Activated naive CD8-positive, alpha-beta T cell treated with anti-CD3 and anti-CD28 coated beads, Interleukin-2, amount 10 ng/mL, durations not matched to agents 7 days and 5 days (primary cell): ENCODE data around the gene MRPL37. TPM values are rescaled to one million over a fixed set of nuclear protein-coding genes. Genes with fewer than 3 reads are reported as not detected.

ENCODE experiments used
- ATAC-seq: fragments of 150-1000 bp; cut with Tn5 transposase; one replicate; pipeline ENCODE4 v1.10.0; 2021; ENCODE audit warnings: low read depth, moderate library complexity
- POLR2A ChIA-PET: fragments of 350-600 bp; sonication (Branson Sonifier 250); formaldehyde crosslinking; loops from one replicate; lab custom pipeline; 2021; ENCODE audit warnings: antibody characterized with exemption; lab: Charles Lee
- DNase-seq: peaks from one replicate; pipeline ENCODE4 v3.0.0; 2021
- H3K27ac Mint-ChIP-seq: one replicate; pipeline ENCODE4 v1.8.0; 2022; ENCODE audit warnings: mild to moderate bottlenecking, mixed read lengths
- H3K27me3 Mint-ChIP-seq: one replicate; pipeline ENCODE4 v1.8.0; 2022; ENCODE audit warnings: mild to moderate bottlenecking, moderate library complexity, mixed read lengths
- H3K36me3 Mint-ChIP-seq: one replicate; pipeline ENCODE4 v1.8.0; 2021; ENCODE audit warnings: mild to moderate bottlenecking, mixed read lengths
- H3K4me1 Mint-ChIP-seq: one replicate; pipeline ENCODE4 v1.8.0; 2021; ENCODE audit warnings: mixed read lengths
- H3K4me3 Mint-ChIP-seq: one replicate; pipeline ENCODE4 v1.8.0; 2022; ENCODE audit warnings: mild to moderate bottlenecking, moderate library complexity, mixed read lengths
- H3K9me3 Mint-ChIP-seq: one replicate; pipeline ENCODE4 v1.8.0; 2021; ENCODE audit warnings: mixed read lengths
- total RNA-seq, 2 experiments: library from RNA; stranded (reverse); gene quantifications; one replicate each; pipeline ENCODE4 v1.2.3, GENCODE V29; 2021

MRPL37 gene
- total RNA-seq, 2 experiments from 2014 or later, result 71.8 to 81.6 TPM

DNA sequence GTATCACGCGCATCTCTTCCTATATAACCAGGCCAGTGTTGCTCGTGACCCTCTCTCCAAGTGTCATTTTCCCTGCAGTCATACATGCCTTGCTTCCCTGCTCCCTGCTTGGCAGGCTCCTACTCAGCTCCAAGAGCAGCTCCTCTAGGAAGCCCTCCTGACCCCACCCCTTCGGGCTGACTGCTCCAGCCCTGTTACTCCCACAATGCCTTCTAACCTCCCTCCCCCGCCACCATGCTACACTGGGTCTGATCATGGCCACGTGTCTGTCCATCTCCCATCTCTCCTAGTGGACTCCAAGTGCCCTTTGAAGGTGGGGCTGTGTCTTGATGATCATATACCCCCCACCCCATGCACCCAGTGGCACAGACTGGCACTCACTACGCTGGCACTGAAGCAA, 44.7 kb downstream of the MRPL37 start:
- Mint-ChIP-seq H3K9me3 (no peaks in the 10 kb centered on the region), H3K36me3 (peaks cover 8% of the 10 kb centered on the region), H3K27me3 (no peaks in the 10 kb centered on the region), H3K27ac (peak overlapping the region; percentile 22), H3K4me1 (peaks cover 6% of the 10 kb centered on the region), H3K4me3 (no peak overlapping the region)
- ATAC-seq (no peak), DNase-seq (no peak)
- POLR2A ChIA-PET, result no interaction called here

DNA sequence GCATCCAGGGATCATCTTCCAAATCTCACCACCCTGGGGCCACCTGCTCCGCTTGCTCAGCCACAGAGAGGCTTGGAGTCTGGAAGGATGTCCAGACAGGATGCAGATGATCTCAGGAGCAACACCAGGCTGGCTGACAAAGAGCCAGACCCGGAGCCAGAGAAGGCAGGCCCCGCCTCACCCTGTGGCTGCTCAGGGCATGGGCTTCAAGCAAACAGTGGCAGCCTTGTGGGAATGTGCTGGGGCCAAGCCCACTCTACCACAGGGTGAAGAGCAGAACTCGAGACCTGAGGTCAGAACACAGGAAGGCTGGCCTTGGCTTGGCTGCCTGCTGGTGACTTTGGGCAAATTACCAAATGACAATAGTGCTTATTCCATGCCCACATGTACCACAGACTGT, 45.5 kb downstream of the MRPL37 start:
- H3K9me3 Mint-ChIP-seq, result no peaks in the 10 kb centered on the region
- H3K27ac Mint-ChIP-seq, result peak overlapping the region; percentile 58
- DNase-seq (no peak), ATAC-seq (no peak)
- peaks cover 6% of the 10 kb centered on the region for H3K4me1 Mint-ChIP-seq
- H3K27me3 Mint-ChIP-seq, result no peaks in the 10 kb centered on the region
- peaks cover 8% of the 10 kb centered on the region for H3K36me3 Mint-ChIP-seq
- H3K4me3 Mint-ChIP-seq, result no peak overlapping the region
- POLR2A ChIA-PET, result no interaction called here

DNA sequence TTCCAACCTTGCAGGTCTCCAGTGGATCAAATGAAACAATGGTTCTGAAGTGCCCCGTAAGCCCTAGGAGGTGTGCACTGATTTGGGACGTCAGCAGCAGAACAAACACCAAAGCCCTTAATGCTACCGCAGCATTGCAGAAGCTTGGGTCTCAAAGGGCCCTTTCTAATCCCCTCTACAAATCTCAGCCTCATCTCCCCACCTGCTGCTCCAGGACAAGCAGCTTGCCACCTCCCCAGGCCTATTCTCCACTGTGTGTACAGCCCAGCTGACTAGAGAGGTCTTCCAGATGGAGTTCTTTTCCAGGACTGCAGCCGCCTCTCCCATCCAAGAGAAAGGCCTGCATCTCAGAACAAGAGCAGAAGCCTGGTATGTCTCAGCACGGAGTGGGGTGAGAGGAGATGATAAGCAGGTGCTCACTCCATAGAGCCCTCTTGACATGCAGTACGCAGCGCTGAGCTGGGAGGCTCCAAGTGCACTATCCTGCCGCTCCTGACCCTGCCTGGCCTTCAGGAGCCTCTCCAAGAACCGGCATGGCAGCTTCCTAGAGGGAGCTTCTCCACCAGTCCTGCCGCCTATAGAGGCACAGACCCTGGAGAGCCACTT, 46.3 kb downstream of the MRPL37 start:
- DNase-seq (no peak), ATAC-seq (no peak)
- peak overlapping the region; percentile 42 for H3K27ac Mint-ChIP-seq
- peaks cover 6% of the 10 kb centered on the region for H3K4me1 Mint-ChIP-seq
- POLR2A ChIA-PET, result no interaction called here
- no peak overlapping the region for H3K4me3 Mint-ChIP-seq
- H3K9me3 Mint-ChIP-seq, result no peaks in the 10 kb centered on the region
- H3K36me3 Mint-ChIP-seq, result peaks cover 8% of the 10 kb centered on the region
- H3K27me3 Mint-ChIP-seq, result no peaks in the 10 kb centered on the region

DNA sequence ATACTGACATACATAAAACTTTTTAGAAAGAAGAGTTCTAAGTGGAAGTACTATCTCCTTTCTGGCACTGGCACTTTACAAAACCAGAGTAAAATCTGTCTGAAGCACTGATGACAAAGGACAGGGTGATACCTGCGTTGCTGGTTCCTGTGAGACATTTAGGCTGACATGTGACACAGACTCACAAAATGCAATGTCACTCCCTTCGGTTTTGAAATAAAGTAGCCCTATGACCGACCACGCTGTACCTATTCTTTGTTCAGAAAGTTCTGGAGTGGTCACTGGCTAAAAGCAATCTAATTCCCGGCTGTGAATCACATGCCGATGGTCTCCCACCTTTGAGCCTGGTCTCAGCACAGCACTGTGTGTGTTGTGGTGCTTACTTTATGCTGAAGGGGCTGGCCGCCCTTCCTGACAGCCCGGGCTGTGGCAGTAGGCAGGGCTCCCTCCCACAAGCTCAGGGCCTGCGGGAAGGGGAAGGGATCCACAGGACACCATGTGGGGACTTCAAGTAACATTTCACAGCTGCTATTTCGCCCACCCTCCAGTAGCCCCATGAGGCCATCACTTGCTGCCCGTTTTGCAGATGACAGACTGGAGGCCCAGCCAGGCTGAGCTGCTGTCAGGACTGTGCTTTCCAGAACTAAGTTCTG, 48.0 kb downstream of the MRPL37 start:
- Mint-ChIP-seq H3K27ac (no peak overlapping the region), H3K27me3 (no peaks in the 10 kb centered on the region), H3K36me3 (peaks cover 10% of the 10 kb centered on the region), H3K4me1 (peaks cover 4% of the 10 kb centered on the region), H3K4me3 (no peak overlapping the region), H3K9me3 (no peaks in the 10 kb centered on the region)
- no peak for DNase-seq
- POLR2A ChIA-PET, result no interaction called here
- ATAC-seq, result no peak

DNA sequence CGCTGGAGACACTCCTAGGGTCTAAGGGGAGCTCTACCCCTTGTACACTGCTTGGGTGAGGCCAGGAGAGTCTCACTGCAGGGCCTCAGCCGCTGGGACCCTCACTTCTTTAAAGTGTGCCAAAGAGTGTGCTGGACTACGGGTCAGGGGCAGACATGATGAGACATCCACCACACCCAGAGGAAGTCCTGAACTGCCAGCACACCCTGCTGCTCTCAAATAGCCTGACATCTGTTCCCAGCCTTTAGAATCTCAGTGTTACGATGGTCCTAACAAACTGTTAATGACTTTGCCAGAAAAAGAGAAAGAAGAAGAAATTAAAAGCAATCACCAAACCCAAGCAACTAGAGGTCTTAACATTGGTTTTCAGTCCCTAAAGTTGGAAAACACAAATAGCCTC, 49.0 kb downstream of the MRPL37 start:
- DNase-seq (no peak), ATAC-seq (no peak)
- Mint-ChIP-seq H3K36me3 (peaks cover 7% of the 10 kb centered on the region), H3K4me3 (no peak overlapping the region), H3K4me1 (peaks cover 3% of the 10 kb centered on the region), H3K9me3 (no peaks in the 10 kb centered on the region), H3K27me3 (no peaks in the 10 kb centered on the region), H3K27ac (no peak overlapping the region)
- POLR2A ChIA-PET, result no interaction called here

DNA sequence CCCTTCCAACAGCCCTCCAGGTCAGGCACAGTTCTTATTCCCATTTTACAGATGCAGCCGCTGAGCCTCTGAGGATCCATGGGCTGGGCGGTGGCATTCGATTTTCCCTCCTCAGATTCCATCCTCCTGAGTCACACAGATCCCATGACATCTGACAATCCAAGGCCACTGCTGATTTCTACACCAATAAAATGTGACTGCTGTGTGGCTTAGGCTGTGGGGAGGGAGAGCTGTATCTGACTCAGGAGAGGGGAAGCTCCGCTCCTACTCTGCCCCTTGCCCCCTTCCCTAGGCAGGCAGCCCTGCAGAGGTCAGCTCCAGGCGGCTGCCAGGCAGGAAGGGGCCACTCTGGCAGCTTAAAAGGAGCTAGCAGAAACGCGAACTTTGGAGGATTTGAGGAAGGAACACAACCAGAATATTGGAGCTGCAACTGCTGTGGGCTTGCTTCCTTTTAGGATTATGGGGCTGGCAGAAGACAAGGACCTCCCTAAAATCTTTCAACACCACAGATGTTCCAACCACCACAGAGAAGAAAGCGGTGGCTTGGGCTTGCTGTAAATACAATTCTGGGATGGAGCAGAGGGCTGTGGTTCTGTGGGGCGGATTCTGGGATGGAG, 50.0 kb downstream of the MRPL37 start:
- H3K9me3 Mint-ChIP-seq, result no peaks in the 10 kb centered on the region
- no peaks in the 10 kb centered on the region for H3K27me3 Mint-ChIP-seq
- DNase-seq (no peak), ATAC-seq (no peak)
- peaks cover 5% of the 10 kb centered on the region for H3K36me3 Mint-ChIP-seq
- peaks cover 3% of the 10 kb centered on the region for H3K4me1 Mint-ChIP-seq
- no peak overlapping the region for H3K4me3 Mint-ChIP-seq
- POLR2A ChIA-PET, result no interaction called here
- H3K27ac Mint-ChIP-seq, result no peak overlapping the region

DNA sequence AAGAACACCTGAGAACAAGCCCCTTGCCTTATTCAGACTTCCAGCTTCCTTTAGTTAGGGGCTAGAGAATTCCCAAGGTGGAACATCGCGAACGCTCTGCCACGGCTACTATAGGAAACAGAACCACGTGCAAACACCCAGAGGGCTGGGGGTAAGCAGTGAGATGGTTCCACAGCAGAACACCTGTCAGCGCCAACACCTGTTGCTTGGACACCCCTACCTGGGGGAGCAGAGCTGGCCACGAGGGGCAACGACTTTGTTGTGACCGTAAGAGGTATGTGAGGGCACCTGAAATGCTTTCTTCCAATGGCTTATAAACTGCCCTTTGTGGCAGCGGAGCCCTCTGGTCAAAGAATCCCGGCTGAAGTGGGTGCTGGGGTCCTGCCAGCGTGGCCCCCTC, 50.7 kb downstream of the MRPL37 start:
- Mint-ChIP-seq H3K4me3 (no peak overlapping the region), H3K4me1 (peaks cover 3% of the 10 kb centered on the region), H3K9me3 (no peaks in the 10 kb centered on the region), H3K27me3 (no peaks in the 10 kb centered on the region), H3K27ac (no peak overlapping the region), H3K36me3 (peaks cover 5% of the 10 kb centered on the region)
- DNase-seq (no peak), ATAC-seq (no peak)
- POLR2A ChIA-PET, result no interaction called here

DNA sequence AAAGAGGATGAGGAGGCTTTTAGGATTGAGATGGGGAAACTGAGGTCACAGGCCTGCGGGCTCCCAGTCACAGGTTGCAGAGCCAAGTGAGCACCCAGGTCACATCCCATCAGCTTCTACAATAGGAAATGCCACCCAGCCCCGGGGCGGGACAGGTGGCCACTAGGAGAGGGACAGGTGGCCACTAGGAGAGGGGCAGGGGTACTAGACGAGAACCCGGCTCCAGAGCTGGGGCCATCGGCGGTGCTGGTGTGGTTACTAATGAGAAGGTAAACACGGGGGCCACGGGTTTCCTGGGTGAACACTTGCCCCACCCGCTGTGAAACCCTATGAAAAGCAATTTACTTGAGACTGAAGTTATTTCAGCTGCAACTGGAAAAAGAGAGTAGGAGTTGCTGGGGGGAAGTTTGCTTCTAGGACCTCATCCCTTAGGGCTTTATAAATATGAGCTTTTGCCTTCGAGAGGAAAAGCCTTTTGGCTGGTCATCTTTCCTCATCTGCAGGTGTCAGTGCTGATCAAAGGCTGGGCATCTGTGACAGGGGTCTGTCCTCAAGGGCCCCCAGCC, 52.5 kb downstream of the MRPL37 start:
- H3K27ac Mint-ChIP-seq, result peak overlapping the region; percentile 12
- POLR2A ChIA-PET, result interaction anchor here (0.7 to 1.0 kb wide), 2 partner anchors 32 to 41 kb away, joined by 3 to 7 read pairs; no protein-coding TSS in a partner anchor
- H3K4me1 Mint-ChIP-seq, result peaks cover 6% of the 10 kb centered on the region
- DNase-seq (no peak), ATAC-seq (no peak)
- no peaks in the 10 kb centered on the region for H3K27me3 Mint-ChIP-seq
- H3K4me3 Mint-ChIP-seq, result no peak overlapping the region
- H3K36me3 Mint-ChIP-seq, result peaks cover 5% of the 10 kb centered on the region
- no peaks in the 10 kb centered on the region for H3K9me3 Mint-ChIP-seq

DNA sequence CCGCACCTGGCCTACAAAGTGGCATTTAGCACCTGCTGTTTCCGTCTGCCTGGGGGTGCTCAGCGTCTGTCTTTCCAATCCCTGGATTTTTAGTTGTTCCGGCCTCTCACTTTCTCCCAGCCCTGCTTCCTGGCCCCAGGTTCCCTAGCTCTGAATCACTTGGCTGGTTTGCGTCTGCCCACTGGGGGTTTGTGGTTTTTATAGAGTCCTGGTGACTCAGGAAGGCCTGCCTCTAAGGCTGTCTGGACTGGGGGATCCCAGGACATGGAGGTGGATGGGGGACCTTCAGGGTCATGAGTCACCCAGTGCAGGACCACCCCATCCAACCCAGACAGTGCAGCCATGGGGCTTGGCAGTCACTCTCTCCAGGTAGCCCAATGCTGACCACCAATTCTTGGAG, 53.5 kb downstream of the MRPL37 start:
- POLR2A ChIA-PET, result no interaction called here
- peaks cover 7% of the 10 kb centered on the region for H3K4me1 Mint-ChIP-seq
- DNase-seq, result no peak
- H3K27me3 Mint-ChIP-seq, result no peaks in the 10 kb centered on the region
- no peak overlapping the region for H3K4me3 Mint-ChIP-seq
- peaks cover 5% of the 10 kb centered on the region for H3K36me3 Mint-ChIP-seq
- H3K27ac Mint-ChIP-seq, result peak overlapping the region; percentile 0
- no peak for ATAC-seq
- H3K9me3 Mint-ChIP-seq, result no peaks in the 10 kb centered on the region

DNA sequence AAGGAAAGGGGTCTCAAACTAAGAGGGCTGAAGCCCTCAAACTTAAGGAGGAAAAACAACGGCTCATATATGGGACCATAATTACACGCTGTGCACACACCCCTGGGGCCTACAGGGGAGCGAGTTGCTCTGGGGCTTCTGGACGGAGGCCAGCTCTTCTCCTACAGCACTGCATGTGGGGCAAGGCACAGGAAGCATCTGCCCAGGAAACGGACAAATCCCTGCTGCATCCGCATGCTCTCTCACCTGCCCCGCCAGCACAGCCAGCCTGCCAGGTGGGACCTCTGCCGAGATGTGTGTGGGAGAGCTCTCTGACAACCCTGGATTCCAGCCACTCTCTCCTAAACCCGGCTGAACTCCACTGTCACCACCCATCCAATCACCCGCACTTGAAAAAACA, 54.1 kb downstream of the MRPL37 start:
- ATAC-seq (no peak), DNase-seq (no peak)
- H3K27me3 Mint-ChIP-seq, result no peaks in the 10 kb centered on the region
- peaks cover 2% of the 10 kb centered on the region for H3K36me3 Mint-ChIP-seq
- no peak overlapping the region for H3K4me3 Mint-ChIP-seq
- POLR2A ChIA-PET, result no interaction called here
- no peak overlapping the region for H3K27ac Mint-ChIP-seq
- peaks cover 7% of the 10 kb centered on the region for H3K4me1 Mint-ChIP-seq
- H3K9me3 Mint-ChIP-seq, result no peaks in the 10 kb centered on the region

DNA sequence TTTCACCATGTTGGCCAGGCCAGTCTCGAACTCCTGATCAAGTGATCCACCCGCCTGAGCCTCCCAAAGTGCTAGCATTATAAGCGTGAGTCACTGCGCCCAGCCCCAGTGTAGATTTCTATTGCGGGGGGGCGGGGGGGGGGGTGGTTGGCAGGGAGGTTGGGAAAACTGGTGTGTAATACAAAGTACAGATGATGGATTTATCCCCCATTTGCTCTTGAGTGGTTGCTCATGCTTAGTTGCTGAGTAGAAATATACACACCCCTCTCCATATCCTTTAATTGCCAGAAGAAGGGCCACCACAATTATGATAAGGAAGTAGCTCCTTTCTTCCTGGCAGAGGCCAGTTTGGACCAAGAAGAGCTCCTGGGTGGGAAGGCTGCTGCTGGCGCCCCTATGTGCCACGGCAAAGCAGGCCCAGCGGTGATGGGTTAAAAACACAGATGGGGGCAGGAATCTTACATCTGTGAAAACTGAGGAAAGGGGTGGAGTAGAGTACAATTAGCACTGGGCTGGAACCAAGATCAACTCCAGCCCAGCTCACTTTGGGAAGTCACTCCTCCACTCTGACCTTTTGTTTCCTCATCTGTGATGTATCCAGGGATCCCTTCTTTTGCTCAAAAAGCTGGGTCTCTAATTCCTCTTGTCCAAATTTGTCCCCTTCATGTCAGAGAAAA, 55.2 kb downstream of the MRPL37 start:
- POLR2A ChIA-PET, result no interaction called here
- Mint-ChIP-seq H3K9me3 (no peaks in the 10 kb centered on the region), H3K27ac (no peak overlapping the region)

DNA sequence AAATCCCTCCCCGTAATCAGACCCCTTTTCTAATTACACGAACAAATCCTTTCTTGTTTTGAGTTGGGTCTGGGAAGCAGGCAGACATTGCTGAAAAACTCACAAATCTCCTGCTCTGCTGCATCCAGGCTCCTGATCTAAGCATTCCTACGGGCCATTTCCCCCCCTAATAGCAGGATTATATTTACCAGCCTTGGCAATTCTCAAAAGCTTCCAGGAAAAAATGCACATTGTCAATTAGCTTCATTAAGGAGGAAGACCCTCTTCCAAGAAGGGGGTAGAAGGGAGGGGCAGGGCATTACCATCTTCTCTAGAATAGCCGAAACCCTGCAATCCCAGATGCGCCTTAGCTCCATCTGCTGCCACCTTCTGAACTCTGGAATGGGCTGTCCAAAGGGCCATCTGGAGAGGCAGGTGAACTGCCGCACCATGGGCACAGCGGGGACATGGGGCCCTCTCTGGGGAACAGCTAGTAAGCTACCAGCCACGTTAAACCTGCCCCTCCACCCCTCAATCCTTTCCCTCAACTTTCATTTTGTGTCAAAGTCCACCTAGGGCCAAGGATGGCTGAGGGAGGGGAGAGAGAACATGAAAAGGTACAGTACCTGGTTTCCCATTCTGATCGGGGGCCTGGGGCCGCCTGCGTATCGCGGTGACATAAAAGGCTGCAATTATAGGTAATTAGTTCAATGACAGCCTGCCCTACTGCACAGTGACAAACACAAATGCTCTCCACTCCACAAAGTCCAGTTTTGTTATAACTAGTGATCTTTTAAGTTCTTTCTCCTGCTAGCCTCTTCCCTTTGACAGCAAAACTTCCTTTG, 56.8 kb downstream of the MRPL37 start:
- H3K27ac Mint-ChIP-seq, result peak overlapping the region; percentile 8

More for the DNA sequence above, 55.2 kb downstream of the MRPL37 start:
- DNase-seq (no peak), ATAC-seq (no peak)
- Mint-ChIP-seq H3K36me3 (peaks cover 2% of the 10 kb centered on the region), H3K4me3 (no peak overlapping the region), H3K27me3 (no peaks in the 10 kb centered on the region), H3K4me1 (peaks cover 7% of the 10 kb centered on the region)

DNA sequence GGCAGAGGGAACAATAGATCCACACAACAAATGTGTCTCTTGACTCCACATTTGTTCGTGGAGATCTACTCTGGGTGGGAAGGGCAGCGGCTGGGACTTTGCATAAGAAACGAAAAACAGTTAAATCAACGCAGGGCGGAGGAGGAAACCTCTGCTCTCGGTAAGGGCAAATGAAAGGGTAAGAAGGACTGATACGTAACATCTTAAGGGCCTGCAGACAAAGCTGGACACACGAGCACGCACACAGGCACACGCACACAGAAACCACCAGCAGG, 57.3 kb downstream of the MRPL37 start:
- POLR2A ChIA-PET, result no interaction called here
- no peaks in the 10 kb centered on the region for H3K9me3 Mint-ChIP-seq
- H3K4me1 Mint-ChIP-seq, result peaks cover 7% of the 10 kb centered on the region
- ATAC-seq (no peak), DNase-seq (no peak)
- H3K36me3 Mint-ChIP-seq, result no peaks in the 10 kb centered on the region
- no peak overlapping the region for H3K4me3 Mint-ChIP-seq
- H3K27ac Mint-ChIP-seq, result peak overlapping the region; percentile 8
- no peaks in the 10 kb centered on the region for H3K27me3 Mint-ChIP-seq

More for the DNA sequence above, 56.8 kb downstream of the MRPL37 start:
- no peak for DNase-seq
- Mint-ChIP-seq H3K36me3 (peaks cover 2% of the 10 kb centered on the region), H3K4me3 (no peak overlapping the region), H3K9me3 (no peaks in the 10 kb centered on the region), H3K4me1 (peaks cover 7% of the 10 kb centered on the region), H3K27me3 (no peaks in the 10 kb centered on the region)
- POLR2A ChIA-PET, result no interaction called here
- ATAC-seq, result no peak
